PC-3 (cell line): ENCODE results near the gene PTCD2. TPM values are rescaled to one million over a fixed set of nuclear protein-coding genes. Genes with fewer than 3 reads are reported as not detected.

ENCODE experiments used
- ATAC-seq: fragments of 200-7000 bp; cut with Tn5 transposase; 2 replicates; pipeline ENCODE4 v1.9.1; 2020; ENCODE audit warnings: mild to moderate bottlenecking, moderate library complexity
- BruUV-seq: library from RNA; stranded (reverse); fragments of 400-500 nt; replicated peaks from 2 replicates; lab custom pipeline; 2021; lab: Mats Ljungman, UMichigan
- CTCF ChIA-PET: fragments of 300-600 bp; sonication (Branson Sonifier 250); formaldehyde crosslinking; loops from one replicate; lab custom pipeline; 2022; ENCODE audit warnings: antibody characterized with exemption; lab: Charles Lee
- POLR2A ChIA-PET: fragments of 300-600 bp; sonication (Branson Sonifier 250); formaldehyde crosslinking; loops from one replicate; lab custom pipeline; 2022; ENCODE audit warnings: antibody characterized with exemption; ENCODE audit not compliant: unreplicated experiment; lab: Charles Lee
- DNase-seq: peaks from one replicate; pipeline ENCODE4 v3.0.0-alpha.2; 2015
- H2AFZ ChIP-seq: fragments of 300-600 bp; sonication (generic); 2 replicates; pipeline ENCODE4 v1.6.0; 2016; ENCODE audit warnings: antibody characterized with exemption, low read length
- H3F3A ChIP-seq: fragments of 300-600 bp; sonication (generic); one replicate; pipeline ENCODE4 v1.6.0; 2017; ENCODE audit warnings: antibody characterized with exemption, low read length, control low read depth, mild to moderate bottlenecking; ENCODE audit not compliant: unreplicated experiment
- H3K27ac ChIP-seq: fragments of 300-600 bp; sonication (generic); 2 replicates; pipeline ENCODE4 v1.5.1; 2016; ENCODE audit warnings: mild to moderate bottlenecking, low read length
- H3K27me3 ChIP-seq: fragments of 300-600 bp; sonication (generic); 2 replicates; pipeline ENCODE4 v1.6.1; 2016; ENCODE audit warnings: low read length, mixed read lengths
- H3K36me3 ChIP-seq: fragments of 300-600 bp; sonication (generic); 2 replicates; pipeline ENCODE4 v1.6.1; 2016; ENCODE audit warnings: low read depth, mixed run types, low read length, mixed read lengths
- H3K4me1 ChIP-seq: fragments of 300-600 bp; sonication (generic); 2 replicates; pipeline ENCODE4 v1.5.1; 2016; ENCODE audit warnings: low read length; ENCODE audit not compliant: insufficient read depth
- H3K4me2 ChIP-seq: fragments of 300-600 bp; sonication (generic); 2 replicates; pipeline ENCODE4 v1.6.0; 2016; ENCODE audit warnings: low read length
- H3K4me3 ChIP-seq: fragments of 300-600 bp; sonication (generic); 2 replicates; pipeline ENCODE4 v1.5.1; 2016; ENCODE audit warnings: mild to moderate bottlenecking, low read length, mixed read lengths
- H3K79me2 ChIP-seq: fragments of 300-600 bp; sonication (generic); 2 replicates; pipeline ENCODE4 v1.6.1; 2017; ENCODE audit warnings: low read length, mixed read lengths
- H3K9ac ChIP-seq: fragments of 300-600 bp; sonication (generic); 2 replicates; pipeline ENCODE4 v1.6.0; 2016; ENCODE audit warnings: mild to moderate bottlenecking, low read length
- H3K9me2 ChIP-seq: fragments of 300-600 bp; sonication (generic); replicated peaks from 2 replicates; pipeline ENCODE4 v1.6.1; 2016; ENCODE audit warnings: mixed run types, low read length, mixed read lengths
- H3K9me3 ChIP-seq: fragments of 300-600 bp; sonication (generic); 2 replicates; pipeline ENCODE4 v1.6.1; 2016; ENCODE audit warnings: low read length, mixed read lengths
- H4K20me1 ChIP-seq: fragments of 300-600 bp; sonication (generic); 2 replicates; pipeline ENCODE4 v1.6.1; 2016; ENCODE audit warnings: low read length, mixed read lengths
- EZH2 ChIP-seq: fragments of 300-600 bp; sonication (generic); IDR thresholded peaks from one replicate; pipeline ENCODE4 v1.6.1; 2017; ENCODE audit warnings: antibody characterized with exemption, mild to moderate bottlenecking, low read length; ENCODE audit not compliant: unreplicated experiment
- EZH2phosphoT487 ChIP-seq: fragments of 300-600 bp; sonication (generic); IDR thresholded peaks from 2 replicates; pipeline ENCODE4 v1.6.1; 2018; ENCODE audit warnings: mild to moderate bottlenecking, antibody characterized with exemption, low read length, borderline replicate concordance
- intact Hi-C: fragments of 100-400 bp; cut with micrococcal nuclease; formaldehyde crosslinking; loops from 2 replicates; pipeline ENCODE4 v1.9.0; 2023
- total RNA-seq: library from RNA; depleted of rRNA; stranded (reverse); fragments of >200 nt; gene quantifications from 2 replicates; pipeline ENCODE4 v1.2.3, GENCODE V29; 2014
- TF ChIP-seq, protein P1 (sequence below): fragments of 300-600 bp; sonication (generic); conservative IDR thresholded peaks from 2 replicates; pipeline ENCODE4 v1.5.1; 2017; ENCODE audit warnings: antibody characterized with exemption, low read depth, mild to moderate bottlenecking, low read length

PTCD2 gene
- total RNA-seq, 1 experiment from 2014 or later: 3.4 TPM

DNA sequence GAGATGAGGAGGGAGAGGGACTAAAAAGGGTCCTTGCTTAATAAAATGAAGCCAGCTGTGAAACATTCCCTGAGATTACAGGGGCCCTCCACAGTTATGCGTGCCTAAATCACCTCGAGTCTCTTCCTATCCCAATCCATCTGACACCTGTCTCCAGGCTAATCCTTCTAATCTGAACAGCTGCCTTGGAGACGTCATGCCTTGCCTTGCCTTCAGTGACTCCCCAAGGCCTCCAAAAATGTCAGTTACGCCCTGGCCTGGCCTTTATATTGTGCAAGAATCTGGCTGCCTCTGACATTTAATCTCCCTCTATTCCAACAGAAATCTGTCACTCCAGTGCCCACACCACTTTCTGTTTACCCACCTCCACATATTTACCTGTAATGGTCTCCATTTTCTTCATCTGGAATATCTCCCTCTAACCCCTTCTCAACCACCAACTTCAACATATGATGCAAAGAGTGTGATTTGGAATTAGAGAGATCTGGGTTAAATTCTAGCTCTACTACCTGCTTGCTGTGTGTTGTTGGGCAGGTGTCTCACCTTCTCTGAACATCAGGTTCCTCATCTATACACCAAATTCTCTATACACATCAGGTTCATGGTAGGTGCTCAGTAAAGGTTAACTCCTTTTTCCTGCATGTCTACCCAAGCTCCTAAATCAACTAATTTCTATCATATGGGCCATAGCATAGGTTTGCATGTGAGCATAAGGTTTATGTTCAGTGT lies 57.9 kb downstream of the PTCD2 start:
- H3K79me2 ChIP-seq: no peaks in the 10 kb centered on the region
- H3F3A ChIP-seq: no peaks in the 10 kb centered on the region
- H4K20me1 ChIP-seq: no peaks in the 10 kb centered on the region
- BruUV-seq: no TSS peak
- H3K4me2 ChIP-seq: 0 out of 2 replicates have a peak overlapping the region, but pooled peaks have one; percentile 2
- no peaks in the 10 kb centered on the region for H3K36me3 ChIP-seq
- no peak overlapping the region for H3K4me3 ChIP-seq
- DNase-seq (no peak), ATAC-seq (no peak)
- CTCF ChIA-PET: interaction anchor here (0.6 kb wide), 1 partner anchor 511 kb away, joined by 4 read pairs; no protein-coding TSS in a partner anchor
- no peak for TF ChIP-seq EZH2
- TF ChIP-seq, protein P1, sequence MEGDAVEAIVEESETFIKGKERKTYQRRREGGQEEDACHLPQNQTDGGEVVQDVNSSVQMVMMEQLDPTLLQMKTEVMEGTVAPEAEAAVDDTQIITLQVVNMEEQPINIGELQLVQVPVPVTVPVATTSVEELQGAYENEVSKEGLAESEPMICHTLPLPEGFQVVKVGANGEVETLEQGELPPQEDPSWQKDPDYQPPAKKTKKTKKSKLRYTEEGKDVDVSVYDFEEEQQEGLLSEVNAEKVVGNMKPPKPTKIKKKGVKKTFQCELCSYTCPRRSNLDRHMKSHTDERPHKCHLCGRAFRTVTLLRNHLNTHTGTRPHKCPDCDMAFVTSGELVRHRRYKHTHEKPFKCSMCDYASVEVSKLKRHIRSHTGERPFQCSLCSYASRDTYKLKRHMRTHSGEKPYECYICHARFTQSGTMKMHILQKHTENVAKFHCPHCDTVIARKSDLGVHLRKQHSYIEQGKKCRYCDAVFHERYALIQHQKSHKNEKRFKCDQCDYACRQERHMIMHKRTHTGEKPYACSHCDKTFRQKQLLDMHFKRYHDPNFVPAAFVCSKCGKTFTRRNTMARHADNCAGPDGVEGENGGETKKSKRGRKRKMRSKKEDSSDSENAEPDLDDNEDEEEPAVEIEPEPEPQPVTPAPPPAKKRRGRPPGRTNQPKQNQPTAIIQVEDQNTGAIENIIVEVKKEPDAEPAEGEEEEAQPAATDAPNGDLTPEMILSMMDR: no peak
- no peak for TF ChIP-seq EZH2phosphoT487
- no peaks in the 10 kb centered on the region for H3K9me2 ChIP-seq
- no peaks in the 10 kb centered on the region for H3K9me3 ChIP-seq
- H2AFZ ChIP-seq: no peak overlapping the region
- no peak overlapping the region for H3K9ac ChIP-seq
- no peak overlapping the region for H3K27ac ChIP-seq
- peaks cover 30% of the 10 kb centered on the region for H3K4me1 ChIP-seq
- no peaks in the 10 kb centered on the region for H3K27me3 ChIP-seq
- intact Hi-C loops: no loop called here
- POLR2A ChIA-PET: interaction anchor here (0.7 kb wide), 1 partner anchor 485 kb away, joined by 5 read pairs; no protein-coding TSS in a partner anchor

DNA sequence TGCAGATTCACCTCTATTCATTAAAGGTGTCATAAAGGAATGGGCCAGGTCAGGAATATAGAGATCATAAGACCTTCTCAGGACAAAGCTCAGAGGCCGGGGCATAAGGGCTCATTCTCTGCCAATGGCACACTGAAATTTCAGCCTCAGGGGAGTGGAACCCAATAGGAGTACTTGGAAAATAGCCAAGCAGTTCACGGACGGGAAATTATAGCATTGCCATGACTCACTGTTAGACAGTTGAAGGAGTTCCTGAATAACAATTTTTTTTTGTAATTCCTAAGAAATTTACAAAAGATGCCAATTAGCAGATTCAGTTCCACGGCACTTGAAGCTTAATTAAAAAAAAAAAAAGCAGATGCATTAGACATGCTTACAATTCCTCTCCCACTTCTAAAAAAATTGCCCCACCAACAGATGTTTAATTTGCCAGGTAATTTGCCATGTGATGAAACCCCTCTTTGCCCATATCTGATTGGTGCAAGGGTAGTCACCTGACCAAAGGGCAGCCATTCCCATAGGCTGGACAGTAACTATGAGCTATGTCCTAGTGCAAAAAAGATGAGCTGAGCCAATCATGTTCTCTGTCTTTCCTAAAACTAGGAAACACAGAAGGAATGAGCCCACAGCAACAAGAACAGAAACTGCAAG lies 58.6 kb downstream of the PTCD2 start:
- H3K4me1 ChIP-seq: peaks cover 30% of the 10 kb centered on the region
- H4K20me1 ChIP-seq: no peaks in the 10 kb centered on the region
- peak; percentile 83 for ATAC-seq
- H3K9ac ChIP-seq: no peak overlapping the region
- H3K36me3 ChIP-seq: no peaks in the 10 kb centered on the region
- intact Hi-C loops: no loop called here
- no peaks in the 10 kb centered on the region for H3K9me2 ChIP-seq
- H3F3A ChIP-seq: no peaks in the 10 kb centered on the region
- POLR2A ChIA-PET: no interaction called here
- peak; percentile 91 for DNase-seq
- TF ChIP-seq, protein P1: no peak
- TF ChIP-seq EZH2phosphoT487: no peak
- no peak for TF ChIP-seq EZH2
- 0 out of 2 replicates have a peak overlapping the region, but pooled peaks have one; percentile 45 for H2AFZ ChIP-seq
- peak overlapping the region; percentile 11; the same call in 1 of the 2 replicates for H3K27ac ChIP-seq
- H3K27me3 ChIP-seq: no peaks in the 10 kb centered on the region
- no TSS peak for BruUV-seq
- no peak overlapping the region for H3K4me3 ChIP-seq
- no peaks in the 10 kb centered on the region for H3K79me2 ChIP-seq
- CTCF ChIA-PET: interaction anchor here (0.6 kb wide), 1 partner anchor 511 kb away, joined by 4 read pairs; no protein-coding TSS in a partner anchor
- H3K4me2 ChIP-seq: peak overlapping the region; percentile 4; the same call in 1 of the 2 replicates
- H3K9me3 ChIP-seq: no peaks in the 10 kb centered on the region
